H1 (cell line): Measurements from ENCODE around the gene QSOX1. TPM values are rescaled to one million over a fixed set of nuclear protein-coding genes. Genes with fewer than 3 reads are reported as not detected.
A peak's percentile ranks its signal among the peaks of the same experiment; 100 is the strongest.

Experiments used
- CTCF ChIA-PET: fragments of 300-600 bp; sonication (Branson Sonifier 250); formaldehyde crosslinking; loops from one replicate; lab custom pipeline; 2021; ENCODE audit not compliant: partially characterized antibody; lab: Charles Lee
- POLR2A ChIA-PET: fragments of 300-600 bp; sonication (Branson Sonifier 250); formaldehyde crosslinking; loops from one replicate; lab custom pipeline; 2021; ENCODE audit warnings: inconsistent platforms; ENCODE audit not compliant: partially characterized antibody; lab: Charles Lee
- DNase-seq, 2 experiments: peaks; one replicate each; pipeline versions ENCODE4 v3.0.0 to v3.0.0-alpha.2; 2010 to 2022; ENCODE audit warnings: low spot score in 2 of 2, low read depth in 1 of 2, mixed read lengths in 1 of 2
- FAIRE-seq: peaks from 2 replicates; lab custom pipeline; 2011; peaks lifted over from hg19 to GRCh38; lab: Jason Lieb, UNC
- H2AFZ ChIP-seq: 2 replicates; pipeline ENCODE4 v1.8.1; 2012; ENCODE audit warnings: low read length, inconsistent platforms
- H2AK5ac ChIP-seq: 2 replicates; pipeline ENCODE4 v1.6.1; 2013; ENCODE audit warnings: low read depth, low read length
- H2BK120ac ChIP-seq: replicated peaks from 2 replicates; pipeline ENCODE3; 2013; ENCODE audit warnings: low read depth, low read length, inconsistent platforms
- H2BK12ac ChIP-seq: 2 replicates; pipeline ENCODE4 v1.6.1; 2013; ENCODE audit warnings: low read depth, low read length
- H2BK15ac ChIP-seq: 2 replicates; pipeline ENCODE4 v1.6.1; 2013; ENCODE audit warnings: low read length
- H2BK20ac ChIP-seq: 2 replicates; pipeline ENCODE4 v1.6.1; 2013; ENCODE audit warnings: low read length
- H2BK5ac ChIP-seq: 2 replicates; pipeline ENCODE4 v1.6.1; 2013; ENCODE audit warnings: low read depth, low read length
- H3K14ac ChIP-seq: 2 replicates; pipeline ENCODE4 v1.6.1; 2013; ENCODE audit warnings: inconsistent platforms; ENCODE audit not compliant: insufficient read length
- H3K18ac ChIP-seq: 2 replicates; pipeline ENCODE4 v1.6.1; 2013; ENCODE audit warnings: low read length; ENCODE audit errors: extremely low read depth
- H3K23ac ChIP-seq: 2 replicates; pipeline ENCODE4 v1.6.1; 2013; ENCODE audit warnings: inconsistent platforms; ENCODE audit not compliant: insufficient read length
- H3K23me2 ChIP-seq: 2 replicates; pipeline ENCODE4 v1.6.1; 2013; ENCODE audit warnings: low read depth, low read length
- H3K27ac ChIP-seq: 2 replicates; pipeline ENCODE4 v1.6.1; 2011; ENCODE audit warnings: low read depth, low read length, inconsistent platforms
- H3K27me3 ChIP-seq, 4 experiments: replicated peaks in 1 of 4; 1 replicate in 1 of 4; 2 replicates in 3 of 4; pipeline versions ENCODE4 v1.6.1 to v1.8.1; 2011 to 2013; ENCODE audit warnings: low read length in 3 of 4, mild to moderate bottlenecking in 3 of 4, inconsistent platforms in 2 of 4, mixed read lengths in 2 of 4, moderate library complexity in 1 of 4; ENCODE audit not compliant: control insufficient read depth in 3 of 4, insufficient read depth in 3 of 4; ENCODE audit errors: extremely low read depth in 1 of 4
- H3K36me3 ChIP-seq, 4 experiments: 2 replicates each; pipeline versions ENCODE4 v1.6.1 to v1.8.1; 2011 to 2013; ENCODE audit warnings: mild to moderate bottlenecking in 4 of 4, low read length in 3 of 4, moderate library complexity in 2 of 4, control low read depth in 1 of 4, inconsistent platforms in 1 of 4; ENCODE audit not compliant: insufficient read depth in 4 of 4, control insufficient read depth in 2 of 4
- H3K4ac ChIP-seq: replicated peaks from 2 replicates; pipeline ENCODE3; 2013; ENCODE audit warnings: low read length, low read depth, mixed read lengths, inconsistent platforms; ENCODE audit not compliant: insufficient read length
- H3K4me1 ChIP-seq, 4 experiments: replicated peaks in 1 of 4; 1 replicate in 1 of 4; 2 replicates in 3 of 4; pipeline versions ENCODE4 v1.6.1 to v1.8.1; 2011 to 2013; ENCODE audit warnings: low read length in 3 of 4, inconsistent platforms in 2 of 4, mixed read lengths in 1 of 4; ENCODE audit not compliant: insufficient read depth in 4 of 4, control insufficient read depth in 3 of 4
- H3K4me2 ChIP-seq, 2 experiments: 2 replicates each; pipeline versions ENCODE4 v1.6.1 to v1.8.1; 2011 to 2013; ENCODE audit warnings: low read depth in 2 of 2, low read length in 2 of 2, control low read depth in 1 of 2, inconsistent platforms in 1 of 2, mild to moderate bottlenecking in 1 of 2; ENCODE audit not compliant: insufficient read depth in 1 of 2
- H3K4me3 ChIP-seq, 4 experiments: fragments of 200-600, 300-600 bp in 1 of 4; sonication (generic), shearing (Covaris generic), sonication (Bioruptor Twin) in 1 of 4; 2 replicates each; pipeline versions ENCODE4 v1.5.1 to v1.8.1; 2011 to 2016; ENCODE audit warnings: low read length in 4 of 4, low read depth in 3 of 4, control low read depth in 2 of 4, inconsistent platforms in 2 of 4, mild to moderate bottlenecking in 2 of 4, mixed read lengths in 1 of 4, moderate library complexity in 1 of 4; ENCODE audit not compliant: insufficient read depth in 2 of 4; ENCODE audit errors: extremely low read depth in 1 of 4
- H3K56ac ChIP-seq: replicated peaks from 2 replicates; pipeline ENCODE3; 2013; ENCODE audit warnings: low read depth, mild to moderate bottlenecking, mixed read lengths, low read length, inconsistent platforms; ENCODE audit not compliant: insufficient read length
- H3K79me1 ChIP-seq: 2 replicates; pipeline ENCODE4 v1.6.1; 2013; ENCODE audit warnings: low read depth, low read length, control low read depth
- H3K79me2 ChIP-seq, 2 experiments: 2 replicates each; pipeline versions ENCODE4 v1.6.1 to v1.8.1; 2012 to 2013; ENCODE audit warnings: low read length in 2 of 2, mild to moderate bottlenecking in 2 of 2, inconsistent platforms in 1 of 2; ENCODE audit not compliant: insufficient read depth in 2 of 2, control insufficient read depth in 1 of 2
- H3K9ac ChIP-seq, 4 experiments: replicated peaks in 1 of 4; 1 replicate in 1 of 4; 2 replicates in 3 of 4; pipeline versions ENCODE4 v1.6.1 to v1.8.1; 2011 to 2013; ENCODE audit warnings: low read depth in 3 of 4, low read length in 3 of 4, control low read depth in 2 of 4, mild to moderate bottlenecking in 2 of 4, moderate library complexity in 2 of 4, inconsistent platforms in 1 of 4; ENCODE audit errors: extremely low read depth in 1 of 4
- H3K9me3 ChIP-seq, 2 experiments: 2 replicates each; pipeline versions ENCODE4 v1.6.1 to v1.8.1; 2012 to 2013; ENCODE audit warnings: mild to moderate bottlenecking in 2 of 2, moderate library complexity in 2 of 2, control low read depth in 1 of 2, inconsistent platforms in 1 of 2, low read depth in 1 of 2, low read length in 1 of 2, mixed read lengths in 1 of 2; ENCODE audit not compliant: insufficient read depth in 2 of 2
- H4K20me1 ChIP-seq, 2 experiments: replicated peaks in 1 of 2; 2 replicates each; pipeline versions ENCODE3 to v1.8.1; 2011 to 2013; ENCODE audit warnings: inconsistent platforms in 2 of 2, low read length in 2 of 2, mild to moderate bottlenecking in 1 of 2; ENCODE audit not compliant: insufficient read depth in 2 of 2, control insufficient read depth in 1 of 2
- H4K5ac ChIP-seq: 2 replicates; pipeline ENCODE4 v1.6.1; 2013; ENCODE audit warnings: low read length, low read depth, mixed read lengths, inconsistent platforms; ENCODE audit not compliant: insufficient read length
- H4K8ac ChIP-seq: 2 replicates; pipeline ENCODE4 v1.8.0; 2013; ENCODE audit warnings: mild to moderate bottlenecking, moderate library complexity, low read length, inconsistent platforms; ENCODE audit not compliant: insufficient read depth; ENCODE audit errors: extremely low read depth
- H4K91ac ChIP-seq: replicated peaks from 2 replicates; pipeline ENCODE3; 2013; ENCODE audit warnings: low read length, mixed read lengths, inconsistent platforms; ENCODE audit not compliant: insufficient read length
- ATF3 ChIP-seq: IDR thresholded peaks from 2 replicates; pipeline ENCODE4 v1.6.1; 2011; ENCODE audit warnings: low read depth, mild to moderate bottlenecking, low read length; ENCODE audit not compliant: insufficient read depth
- BACH1 ChIP-seq: IDR thresholded peaks from 2 replicates; pipeline ENCODE4 v1.6.1; 2012; ENCODE audit warnings: low read length, improper control_type of control experiment
- EGR1 ChIP-seq: IDR thresholded peaks from 2 replicates; pipeline ENCODE4 v1.6.1; 2011; ENCODE audit warnings: low read depth, low read length, borderline replicate concordance
- GABPA ChIP-seq: IDR thresholded peaks from 2 replicates; pipeline ENCODE4 v1.6.1; 2011; ENCODE audit warnings: mild to moderate bottlenecking, low read length, moderate library complexity, borderline replicate concordance; ENCODE audit not compliant: insufficient read depth
- JUND ChIP-seq: IDR thresholded peaks from 2 replicates; pipeline ENCODE4 v1.6.1; 2011; ENCODE audit warnings: mild to moderate bottlenecking, improper control_type of control experiment, low read length
- KDM1A ChIP-seq: fragments of 200-600, 300-600 bp; sonication (generic); IDR thresholded peaks from 2 replicates; pipeline ENCODE4 v1.7.1; 2016; ENCODE audit warnings: mild to moderate bottlenecking, low read length, borderline replicate concordance
- KDM4A ChIP-seq: IDR thresholded peaks from one replicate; pipeline ENCODE4 v1.7.1; 2012; ENCODE audit warnings: low read depth, mild to moderate bottlenecking, moderate library complexity, low read length, inconsistent platforms; ENCODE audit not compliant: severe bottlenecking
- KDM5A ChIP-seq: fragments of 200-600 bp; IDR thresholded peaks from 2 replicates; pipeline ENCODE4 v1.7.1; 2012; ENCODE audit warnings: mild to moderate bottlenecking, low read length, inconsistent platforms, mixed read lengths
- PHF8 ChIP-seq: fragments of 200-600 bp; sonication (generic); conservative IDR thresholded peaks from 2 replicates; pipeline ENCODE4 v1.7.1; 2012; ENCODE audit warnings: low read depth, mild to moderate bottlenecking, inconsistent platforms, low read length, moderate library complexity
- SUZ12 ChIP-seq: fragments of 200-600 bp; sonication (generic); IDR thresholded peaks from 2 replicates; pipeline ENCODE4 v1.6.1; 2012; ENCODE audit warnings: mild to moderate bottlenecking, inconsistent platforms, low read length, moderate library complexity, mixed read lengths
- YY1 ChIP-seq: IDR thresholded peaks from 2 replicates; pipeline ENCODE4 v1.6.1; 2011; ENCODE audit warnings: low read depth, mild to moderate bottlenecking, low read length
- WGBS, 2 experiments: shearing (Covaris generic) in 1 of 2; methylation state at CpG; one replicate each; pipeline versions ENCODE4 v1.1.6 to v1.1.7; 2013 to 2015; ENCODE audit warnings: low lambda C conversion rate in 2 of 2, mixed read lengths in 2 of 2, inconsistent platforms in 1 of 2, low coverage in 1 of 2, missing lambda C conversion rate in 1 of 2; ENCODE audit not compliant: insufficient replicate concordance in 2 of 2, insufficient coverage in 1 of 2, insufficient read length in 1 of 2; ENCODE audit errors: extremely low coverage in 1 of 2, missing lambda C conversion rate in 1 of 2; 5-methylcytosine and 5-hydroxymethylcytosine counted together
- polyA plus RNA-seq, 7 experiments: library from polyadenylated mRNA; depleted of rRNA in 3 of 7; stranded (reverse) in 5 of 7; unstranded in 2 of 7; fragments of >200 nt in 5 of 7; fragments of 200-250 nt in 2 of 7; gene quantifications; 1 replicate in 5 of 7; 2 replicates in 1 of 7; 4 replicates in 1 of 7; pipeline versions ENCODE4 v1.2.1 to v1.2.3, GENCODE V29; 2011 to 2013; ENCODE audit warnings: missing spikeins in 2 of 7, mixed read lengths in 2 of 7
- total RNA-seq: library from RNA; stranded (reverse); fragmentation: NEBNext Ultra II Directional; extraction: Animal tissue kit (Norgen Biotek cat#: 25700); gene quantifications from 2 replicates; pipeline ENCODE4 v1.2.1, GENCODE V29; 2021

The QSOX1 gene
- total and polyA plus RNA-seq, 2 of the 8 experiments (the other 6 are each of a cell fraction or from before 2014, with no cell fraction given) = 97.7 to 123 TPM

GRCh38 chr1:180251526-180252305, 97.0 kb downstream of the QSOX1 start:
- 0 out of 2 replicates have a peak overlapping the region, but pooled peaks have one; percentile 50 for H2BK12ac ChIP-seq
- no peak overlapping the region for H3K56ac ChIP-seq
- H3K4me1 ChIP-seq = peaks cover 7 to 28% (median 16%) of the 10 kb centered on the region in 4 experiments
- H3K9me3 ChIP-seq = no peaks in the 10 kb centered on the region
- H4K20me1 ChIP-seq = peaks cover 0 to 2% of the 10 kb centered on the region in 2 experiments
- CTCF ChIA-PET = interaction anchor here (0.8 to 17.1 kb wide), 27 partner anchors 10 to 232 kb away, joined by 3 to 244 read pairs (median 12); partner anchors contain the start of gene LHX4
- no peaks in the 10 kb centered on the region for H3K79me2 ChIP-seq
- H4K91ac ChIP-seq = no peak overlapping the region
- H3K36me3 ChIP-seq = no peaks in the 10 kb centered on the region
- no peak overlapping the region for H3K27ac ChIP-seq
- no peaks in the 10 kb centered on the region; a peak in 1 of 7 replicates for H3K27me3 ChIP-seq
- no peak overlapping the region for H3K23ac ChIP-seq
- no peak for FAIRE-seq
- no peak overlapping the region for H3K4ac ChIP-seq
- H3K18ac ChIP-seq = no peak overlapping the region; the same call in 1 of the 2 replicates
- no peaks in the 10 kb centered on the region for H3K79me1 ChIP-seq
- H3K14ac ChIP-seq = no peak overlapping the region
- no peak overlapping the region for H3K4me3 ChIP-seq
- H3K4me2 ChIP-seq = no peak overlapping the region
- no peak for DNase-seq
- peaks cover 3% of the 10 kb centered on the region; the same call in 1 of the 2 replicates for H3K23me2 ChIP-seq
- POLR2A ChIA-PET = no interaction called here
- no peak overlapping the region for H2BK5ac ChIP-seq
- 90% methylated on average over 9 of the region's 9 CpGs; no CpG with 5 or more reads in 1 of the 2 experiments for WGBS, 2 experiments
- no peak overlapping the region for H4K5ac ChIP-seq
- no peak overlapping the region for H2BK20ac ChIP-seq
- H2AFZ ChIP-seq = no peak overlapping the region
- TF ChIP-seq YY1 (no peak), GABPA (no peak), KDM1A (no peak), KDM5A (no peak), PHF8 (no peak), ATF3 (no peak), SUZ12 (no peak), JUND (no peak), BACH1 (no peak), EGR1 (no peak), KDM4A (no peak)
- H4K8ac ChIP-seq = no peak overlapping the region
- H3K9ac ChIP-seq = no peak overlapping the region
- H2BK15ac ChIP-seq = no peak overlapping the region
- no peak overlapping the region; the same call in 1 of the 2 replicates for H2AK5ac ChIP-seq
- H2BK120ac ChIP-seq = no peak overlapping the region
